Kidney capillary endothelial cell (primary cell): ENCODE results near the gene JMJD6.
A peak's percentile ranks its signal among the peaks of the same experiment; 100 is the strongest.
"Not testable (repeated sequence)": the region's sequence is repeated elsewhere in the genome, so short reads cannot be mapped to it uniquely, and the experiment has no call there.

ENCODE experiments used
- DNase-seq: peaks from one replicate; pipeline ENCODE4 v3.0.0-alpha.2; 2018; ENCODE audit warnings: low spot score

JMJD6 gene

DNA sequence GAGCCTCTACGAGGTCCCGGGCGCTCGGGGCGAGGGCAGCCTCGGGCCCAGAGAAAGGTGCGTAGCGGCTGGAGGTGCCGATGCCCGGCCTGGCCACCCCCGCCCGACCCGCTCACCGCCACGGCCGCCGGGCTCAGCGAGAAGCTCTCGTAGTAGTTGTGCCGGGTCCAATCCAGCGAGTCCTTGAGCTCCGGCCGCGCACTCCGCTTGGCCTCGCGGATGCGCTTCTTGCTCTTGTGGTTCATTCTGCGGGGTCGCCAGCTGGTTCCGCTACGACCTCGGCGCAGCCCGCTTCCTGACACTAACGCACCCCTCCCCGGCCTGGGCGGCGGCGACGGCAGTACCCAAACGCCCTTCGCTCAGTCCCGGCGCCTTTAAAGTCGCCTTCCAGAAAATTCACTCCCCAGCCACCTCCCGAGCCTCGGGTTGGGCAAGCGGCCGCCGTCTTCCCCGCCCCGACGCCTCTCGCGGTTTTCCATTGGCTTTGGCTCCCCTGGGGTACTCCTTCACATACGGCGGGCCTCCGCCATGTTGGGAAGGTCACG is at the start of gene JMJD6:
TSS of gene JMJD6 (minus strand) at position 376 of the 545 bp plus-strand sequence. CDS start at position 245, 131 bp downstream.
- peak; percentile 92 for DNase-seq

- DNase-seq: no peak
Measured at GRCh38 chr17:76775021-76775600, 48.7 kb upstream of the JMJD6 start.

DNA sequence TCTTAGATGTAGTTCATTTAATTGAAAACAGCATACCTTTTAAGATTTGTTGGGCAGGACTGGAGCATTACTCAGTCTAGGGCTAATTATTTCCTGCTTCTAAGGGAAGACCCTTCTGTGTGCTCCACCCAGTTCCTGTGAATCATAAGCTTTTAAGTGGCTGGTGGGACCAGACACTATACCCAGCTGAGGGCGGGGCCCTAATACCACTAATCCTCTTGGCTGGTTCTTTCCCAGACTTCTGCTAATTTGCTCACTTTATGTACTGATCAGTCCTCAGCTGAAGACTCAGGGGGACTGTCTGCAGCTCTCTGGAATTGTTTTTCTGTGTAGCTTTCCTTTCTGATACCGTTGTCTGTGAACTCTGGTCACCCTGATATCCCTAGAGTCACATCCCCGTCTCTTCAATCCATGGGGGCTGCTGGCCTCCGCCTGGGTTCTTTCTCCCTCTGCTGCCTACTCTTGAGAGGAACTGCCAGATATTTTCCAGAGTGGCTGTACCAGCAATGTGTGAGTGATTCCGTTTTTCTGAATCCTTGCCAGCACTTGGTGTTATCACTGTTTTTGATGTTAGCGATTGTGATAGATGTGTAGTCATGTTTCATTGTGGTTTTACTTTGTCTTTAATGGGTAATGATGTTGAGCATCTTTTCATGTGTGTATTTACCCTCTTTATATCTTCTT is 46.6 kb upstream of the JMJD6 start:
- DNase-seq: peak; percentile 79

- DNase-seq: no peak
Measured at GRCh38 chr17:76758570-76758969, 32.2 kb upstream of the JMJD6 start.

- no peak for DNase-seq
Measured at GRCh38 chr17:76757256-76757655, 30.9 kb upstream of the JMJD6 start.

DNA sequence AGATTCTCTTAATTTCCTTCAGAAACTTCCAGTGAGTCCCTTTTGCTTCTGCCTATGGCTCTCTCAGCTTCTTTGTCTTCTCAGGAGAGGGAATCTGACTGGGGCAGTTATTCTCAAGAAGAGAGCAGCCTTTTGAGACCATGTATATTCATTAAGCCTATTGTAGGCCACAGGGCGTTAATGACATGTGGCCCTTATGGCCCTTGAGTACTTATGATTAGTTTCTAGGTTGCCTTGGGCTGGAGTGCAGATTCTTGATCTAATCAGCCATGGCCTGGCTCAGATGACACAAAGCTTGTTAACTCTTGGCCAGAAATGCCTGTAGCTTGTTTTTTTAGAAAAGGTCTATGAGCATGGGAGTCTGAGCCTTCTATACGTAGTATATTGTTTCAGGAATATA is 28.9 kb upstream of the JMJD6 start:
- DNase-seq: no peak

DNA sequence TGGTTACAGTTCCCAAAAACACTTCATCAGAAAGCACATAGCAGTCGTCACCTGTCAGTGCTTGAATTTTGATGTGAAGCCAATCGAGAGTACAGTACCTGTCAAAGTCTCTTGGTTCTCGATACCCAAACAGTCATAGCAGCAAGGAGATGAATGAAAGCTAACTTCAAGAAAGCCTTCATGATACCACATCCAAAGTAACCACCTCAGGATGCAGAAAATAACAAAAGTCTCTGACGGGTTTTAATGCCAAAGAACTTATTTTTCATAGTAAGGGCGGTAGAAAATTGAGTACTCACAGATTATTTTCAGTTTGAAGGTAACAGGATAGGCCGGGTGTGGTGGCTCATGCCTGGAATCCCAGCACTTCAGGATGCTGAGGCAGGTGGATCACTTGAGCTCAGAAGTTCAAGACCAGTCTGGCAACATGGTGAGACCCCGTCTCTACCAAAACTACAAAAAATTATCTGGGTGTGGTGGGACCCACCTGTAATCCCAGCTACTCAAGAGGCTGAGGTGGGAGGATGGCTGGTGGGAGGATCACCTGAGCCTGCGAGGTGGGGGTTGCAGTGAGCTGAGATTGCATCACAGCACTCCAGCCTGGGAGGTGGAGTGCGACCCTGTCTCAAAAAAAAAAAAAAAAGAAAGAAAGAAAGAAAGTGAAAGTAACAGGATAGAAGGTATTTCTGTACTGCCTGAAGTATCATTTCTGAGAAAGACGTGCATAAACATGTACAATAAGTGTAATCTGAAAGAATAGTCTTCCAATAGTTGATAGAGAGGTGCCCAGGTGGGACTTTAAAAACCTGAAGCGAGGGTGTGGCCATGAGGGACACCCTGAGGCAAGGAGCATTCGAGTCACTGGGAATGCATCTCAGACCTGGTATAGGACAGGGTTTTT is 26.9 kb upstream of the JMJD6 start:
- no peak for DNase-seq

- no peak for DNase-seq
Measured at GRCh38 chr17:76752006-76752405, 25.6 kb upstream of the JMJD6 start.

- DNase-seq: no peak
Measured at GRCh38 chr17:76751416-76751993, 25.1 kb upstream of the JMJD6 start.

DNA sequence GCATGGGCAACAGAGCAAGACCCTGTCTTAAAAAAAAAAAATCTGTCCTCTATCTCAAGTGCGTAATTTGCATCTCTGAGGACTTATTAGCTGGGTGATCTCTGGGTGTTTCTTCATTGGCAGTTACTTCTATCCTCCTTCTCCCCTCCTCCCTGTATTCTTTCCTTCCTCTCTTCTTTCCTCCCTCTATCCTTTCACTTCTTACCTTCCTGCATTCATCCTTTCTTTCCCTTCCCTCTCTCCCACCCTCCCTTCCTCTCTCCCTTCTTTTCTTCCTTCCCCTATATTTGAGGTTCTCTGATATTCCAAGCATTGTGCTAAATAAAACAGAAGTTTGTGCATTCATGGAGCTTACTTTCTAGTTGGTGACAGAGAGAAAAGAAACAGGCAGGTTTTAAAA is 22.3 kb upstream of the JMJD6 start:
- DNase-seq: no peak

DNA sequence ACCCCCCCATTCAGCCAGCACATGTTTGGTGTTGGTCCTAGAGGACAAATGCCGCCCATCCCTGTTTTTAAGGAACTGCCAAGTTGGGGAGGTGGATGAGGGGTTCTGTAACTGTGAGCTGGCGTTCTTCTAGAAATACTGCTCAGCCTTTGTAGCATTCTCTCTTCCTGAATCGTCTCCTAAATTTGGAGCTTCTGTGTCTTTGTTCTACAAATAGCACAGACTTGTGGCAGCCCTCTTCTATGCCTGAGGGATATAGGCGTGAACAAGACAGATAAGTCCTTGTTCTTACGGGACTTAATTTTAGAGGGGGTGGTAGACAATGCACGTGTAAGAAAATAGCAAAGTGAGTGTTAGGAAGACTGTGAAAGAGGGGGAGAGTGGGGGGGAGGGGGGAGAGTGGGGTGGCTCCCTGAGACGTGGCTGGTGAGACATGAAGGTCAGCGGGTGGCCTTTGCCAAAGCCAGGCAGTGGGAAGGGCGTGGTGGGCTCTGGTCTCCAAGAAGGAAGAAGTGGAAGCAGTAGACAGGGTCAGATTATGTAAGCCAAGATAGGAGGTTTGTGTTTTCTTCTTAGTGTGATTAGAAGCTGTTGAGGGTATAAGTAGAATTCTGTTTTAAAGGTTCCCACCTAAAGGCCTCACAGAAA is 21.4 kb upstream of the JMJD6 start:
- no peak for DNase-seq

GRCh38 chr17:76745785-76746184 is 19.4 kb upstream of the JMJD6 start:
- not testable (repeated sequence) for DNase-seq

DNA sequence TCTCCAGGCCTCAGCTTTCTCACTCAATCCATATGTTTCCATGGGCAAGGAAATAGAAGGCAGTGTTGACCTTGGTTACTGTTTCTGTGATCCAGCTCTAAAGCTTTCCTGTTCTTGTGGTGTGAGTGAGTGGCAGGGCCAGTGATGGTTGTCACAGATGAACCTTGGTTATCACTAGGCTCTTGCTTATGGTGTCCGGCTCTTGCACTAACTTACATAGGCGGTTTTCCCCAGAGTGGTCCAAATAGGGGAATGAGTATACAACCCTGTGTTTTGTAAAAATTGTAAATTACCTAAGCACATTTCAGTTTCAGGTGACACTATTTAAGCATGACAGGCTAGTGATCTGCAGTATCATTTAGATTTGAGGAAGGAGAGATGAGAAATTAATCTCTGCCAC is 18.3 kb upstream of the JMJD6 start:
- no peak for DNase-seq

DNA sequence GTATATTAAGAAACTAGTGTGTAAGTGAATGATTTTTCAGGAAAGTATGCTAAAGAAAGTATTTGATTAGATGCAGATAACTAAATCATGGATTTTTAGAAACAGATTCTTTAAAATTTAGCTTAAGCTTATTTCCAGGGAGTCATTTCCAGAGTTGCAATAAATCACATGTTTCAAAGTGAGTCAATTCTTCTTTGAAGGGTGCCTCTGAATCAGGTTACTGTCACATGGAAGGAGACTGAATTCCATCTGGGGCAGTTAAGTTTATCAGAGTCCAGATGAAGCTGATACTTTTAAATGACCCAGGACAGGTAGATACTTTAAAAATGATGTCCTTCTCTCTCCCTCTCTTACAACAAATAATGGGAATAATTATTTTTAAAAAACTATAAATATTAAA is 16.6 kb upstream of the JMJD6 start:
- DNase-seq: no peak

DNA sequence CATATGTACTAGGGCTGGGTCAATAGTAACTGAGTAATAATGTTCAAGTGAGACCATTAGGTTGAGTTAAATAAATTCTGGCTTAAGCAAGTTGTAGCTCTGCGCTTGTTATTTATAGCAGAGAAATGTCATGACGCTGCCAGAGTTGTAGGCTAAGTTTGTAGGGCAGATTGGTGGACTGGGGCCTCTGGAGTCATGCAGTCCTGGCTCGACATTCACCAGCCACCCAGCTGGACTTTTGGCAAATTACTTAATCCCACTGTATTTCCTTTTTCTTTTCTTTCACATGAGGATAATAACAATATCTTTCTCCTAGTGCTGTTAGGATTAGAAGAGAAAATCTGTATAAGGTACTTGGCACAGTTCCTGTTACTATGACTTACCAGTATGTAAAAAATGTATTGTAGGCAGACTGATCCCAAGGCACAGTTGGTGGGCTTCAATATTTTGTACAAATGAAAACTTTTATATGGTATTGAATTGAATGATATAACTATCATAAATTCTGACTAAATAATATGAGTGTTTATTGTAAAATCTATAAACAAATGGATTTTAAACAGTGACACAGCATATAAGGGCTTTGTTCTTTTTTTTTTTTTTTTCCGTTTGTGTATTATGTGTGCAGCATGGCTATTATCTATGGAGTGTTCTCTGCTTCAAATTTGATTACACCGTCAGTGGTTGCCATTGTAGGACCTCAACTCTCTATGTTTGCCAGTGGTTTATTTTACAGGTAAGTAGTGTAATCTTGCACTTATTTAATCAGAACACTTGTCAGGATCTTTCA is 14.1 kb upstream of the JMJD6 start:
- no peak for DNase-seq

GRCh38 chr17:76739568-76740115 is 13.2 kb upstream of the JMJD6 start:
- DNase-seq: not testable (repeated sequence)

- no peak for DNase-seq
Measured at GRCh38 chr17:76738468-76738850, 12.1 kb upstream of the JMJD6 start.

GRCh38 chr17:76737676-76738467 is 11.5 kb upstream of the JMJD6 start, which contains the start of gene MFSD11:
Gene MFSD11, plus strand, starts transcription at chr17:76738119. Its CDS starts 234 bp downstream, at chr17:76738353.
- DNase-seq: peak; percentile 91

DNA sequence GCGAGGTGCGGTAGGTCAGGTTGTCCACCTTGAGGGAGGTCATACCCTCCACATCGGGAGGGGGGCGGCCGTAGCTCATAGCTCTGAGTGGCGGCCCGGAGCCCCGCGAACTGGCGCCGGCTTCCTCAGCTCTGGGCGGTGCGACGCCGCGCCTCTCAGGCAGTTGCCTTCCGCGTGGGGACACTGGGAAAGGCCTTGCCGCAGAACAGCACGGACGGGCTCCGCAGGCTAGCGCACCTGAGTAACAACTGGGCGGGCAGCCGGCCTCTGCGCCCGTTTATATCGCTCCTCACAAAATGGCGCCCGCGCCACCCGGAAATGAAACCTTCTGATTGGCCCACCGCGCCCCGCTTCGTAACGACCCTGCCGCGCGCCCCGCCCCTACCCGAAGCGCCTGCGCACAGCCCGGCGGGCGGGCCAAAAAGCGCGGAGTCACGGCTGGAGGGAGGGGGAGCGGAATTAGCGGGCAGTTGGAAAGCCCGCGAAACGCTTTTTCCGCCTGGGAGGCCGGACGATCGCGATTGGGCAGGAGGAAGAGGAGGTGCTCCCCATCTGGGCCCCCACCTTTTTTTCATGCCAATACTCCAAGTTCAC is 10.8 kb upstream of the JMJD6 start, which contains the start of gene SRSF2:
TSS of gene SRSF2 (minus strand) at position 250 of the 594 bp plus-strand sequence. CDS start at position 79, 171 bp downstream.
- peak; percentile 97 for DNase-seq
